Cardiac fibroblast (primary cell): Measurements from ENCODE around the gene FIGN.

Experiments used
- DNase-seq, 2 donors: peaks; one replicate each; pipeline versions ENCODE4 v3.0.0 to v3.0.0-alpha.2; 2010; ENCODE audit warnings: low read depth in 2 of 2
- H3K4me3 ChIP-seq, 2 donors: replicated peaks in 1 of 2; 1 replicate in 1 of 2; 2 replicates in 1 of 2; pipeline ENCODE4 v1.5.1; 2011; ENCODE audit warnings: low read depth in 2 of 2, low read length in 2 of 2, mild to moderate bottlenecking in 2 of 2, moderate library complexity in 1 of 2
- TF ChIP-seq, protein P1 (sequence below): IDR thresholded peaks from one replicate; pipeline ENCODE4 v1.5.1; 2011; ENCODE audit warnings: low read depth, mild to moderate bottlenecking, low read length, inconsistent platforms

FIGN gene

DNA sequence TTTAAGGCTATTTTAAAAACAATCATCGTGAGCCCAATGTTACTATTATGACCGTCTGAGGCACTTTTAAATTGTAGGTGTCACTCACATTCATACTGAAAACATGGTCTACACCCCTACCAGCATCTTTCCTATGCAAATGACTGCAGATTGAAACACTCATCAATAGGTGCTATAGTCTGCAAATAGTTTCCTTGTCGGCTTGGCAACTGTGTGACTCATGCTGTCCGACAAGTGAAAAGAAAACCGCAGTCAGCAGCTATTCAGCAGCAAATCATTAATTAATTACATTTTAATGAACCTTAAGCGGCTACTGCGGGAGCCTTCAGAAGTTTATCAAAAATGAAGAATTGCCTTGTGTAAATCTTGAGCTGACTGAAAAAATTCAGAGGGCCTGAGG is 134.4 kb downstream of the FIGN start:
- TF ChIP-seq, protein P1, sequence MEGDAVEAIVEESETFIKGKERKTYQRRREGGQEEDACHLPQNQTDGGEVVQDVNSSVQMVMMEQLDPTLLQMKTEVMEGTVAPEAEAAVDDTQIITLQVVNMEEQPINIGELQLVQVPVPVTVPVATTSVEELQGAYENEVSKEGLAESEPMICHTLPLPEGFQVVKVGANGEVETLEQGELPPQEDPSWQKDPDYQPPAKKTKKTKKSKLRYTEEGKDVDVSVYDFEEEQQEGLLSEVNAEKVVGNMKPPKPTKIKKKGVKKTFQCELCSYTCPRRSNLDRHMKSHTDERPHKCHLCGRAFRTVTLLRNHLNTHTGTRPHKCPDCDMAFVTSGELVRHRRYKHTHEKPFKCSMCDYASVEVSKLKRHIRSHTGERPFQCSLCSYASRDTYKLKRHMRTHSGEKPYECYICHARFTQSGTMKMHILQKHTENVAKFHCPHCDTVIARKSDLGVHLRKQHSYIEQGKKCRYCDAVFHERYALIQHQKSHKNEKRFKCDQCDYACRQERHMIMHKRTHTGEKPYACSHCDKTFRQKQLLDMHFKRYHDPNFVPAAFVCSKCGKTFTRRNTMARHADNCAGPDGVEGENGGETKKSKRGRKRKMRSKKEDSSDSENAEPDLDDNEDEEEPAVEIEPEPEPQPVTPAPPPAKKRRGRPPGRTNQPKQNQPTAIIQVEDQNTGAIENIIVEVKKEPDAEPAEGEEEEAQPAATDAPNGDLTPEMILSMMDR: no peak
- DNase-seq: no peak
- H3K4me3 ChIP-seq: no peak overlapping the region

DNA sequence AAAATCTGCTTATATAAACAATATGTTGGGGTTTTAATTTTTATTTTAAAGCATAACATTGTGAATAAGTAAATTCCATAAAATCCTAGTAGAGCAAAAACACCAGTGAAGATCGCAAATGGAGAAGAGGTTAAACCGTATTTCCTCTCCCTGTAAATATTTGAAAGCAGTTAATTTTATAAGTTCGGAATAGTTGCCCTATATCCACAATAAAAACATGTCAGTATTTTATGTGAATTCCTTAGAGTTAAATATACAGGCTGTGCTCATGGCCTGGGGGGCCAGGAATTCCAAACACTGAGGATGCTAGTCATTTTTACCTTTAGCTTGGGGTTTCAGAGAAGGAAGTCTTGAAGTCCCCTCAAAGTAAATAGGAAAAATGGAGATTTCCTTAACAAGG is 135.0 kb downstream of the FIGN start:
- H3K4me3 ChIP-seq: no peak overlapping the region
- DNase-seq: no peak
- TF ChIP-seq, protein P1: no peak

DNA sequence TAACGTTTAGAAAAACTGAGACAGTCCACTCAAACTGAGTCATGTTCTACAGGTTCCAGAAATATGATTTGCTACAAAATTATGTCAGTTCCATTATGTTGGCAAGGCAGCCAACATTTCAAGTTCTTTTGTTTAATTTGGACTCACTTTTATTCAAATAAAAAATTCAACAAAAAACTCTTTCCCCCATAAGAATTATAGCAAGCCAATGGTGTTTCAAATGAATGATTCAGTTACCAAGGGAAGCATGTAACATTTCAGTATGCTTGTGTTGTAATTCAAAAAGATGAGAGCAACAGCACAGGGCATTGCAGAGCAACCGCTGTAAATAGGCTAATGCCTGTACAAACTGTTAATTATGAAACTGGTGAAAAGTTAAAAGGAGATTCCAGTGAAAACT is 140.8 kb downstream of the FIGN start:
- TF ChIP-seq, protein P1: no peak
- DNase-seq: peak in 1 of 2 donors; percentile 65
- no peak overlapping the region for H3K4me3 ChIP-seq

DNA sequence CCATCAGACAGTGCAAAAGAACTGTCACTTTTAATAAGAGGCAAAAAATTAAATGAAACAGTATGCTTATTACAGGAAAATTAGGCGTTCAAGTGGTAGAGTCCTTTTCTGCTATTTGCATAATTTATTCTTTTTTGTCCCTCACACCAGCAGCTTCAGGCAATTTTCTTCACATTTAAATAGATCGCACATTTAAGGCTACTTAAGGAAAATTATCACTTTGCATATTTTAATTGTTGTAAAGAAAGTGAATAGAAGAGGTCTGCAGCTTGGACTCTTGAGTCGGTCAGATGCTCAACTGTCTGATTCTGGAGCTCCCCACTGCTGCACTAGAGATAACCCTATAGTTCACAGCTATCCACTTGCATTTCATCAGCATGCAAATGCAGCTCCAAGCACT is 141.3 kb downstream of the FIGN start:
- TF ChIP-seq, protein P1: no peak

DNA sequence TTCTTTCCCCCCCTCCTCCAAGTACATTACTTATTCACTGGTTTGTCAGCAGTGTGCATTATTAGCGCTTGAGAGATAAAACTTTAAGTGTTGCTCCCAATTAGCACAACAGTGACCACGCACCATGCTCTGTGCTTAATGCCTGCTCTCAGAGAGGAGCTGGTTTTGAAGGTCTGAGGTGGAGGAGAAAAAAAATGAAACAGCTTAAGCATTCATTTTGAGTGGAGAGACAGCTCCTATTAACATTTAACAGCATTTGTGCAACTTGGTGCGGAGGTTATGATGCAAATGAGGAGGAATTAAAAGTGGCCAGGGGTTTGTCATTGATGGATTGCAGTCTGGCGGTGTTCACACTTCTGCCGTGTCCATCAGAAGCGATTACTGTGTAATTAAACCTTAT is 141.8 kb downstream of the FIGN start:
- no peak overlapping the region for H3K4me3 ChIP-seq
- no peak for DNase-seq

More for the DNA sequence above, 141.3 kb downstream of the FIGN start:
- no peak overlapping the region for H3K4me3 ChIP-seq
- DNase-seq: no peak

DNA sequence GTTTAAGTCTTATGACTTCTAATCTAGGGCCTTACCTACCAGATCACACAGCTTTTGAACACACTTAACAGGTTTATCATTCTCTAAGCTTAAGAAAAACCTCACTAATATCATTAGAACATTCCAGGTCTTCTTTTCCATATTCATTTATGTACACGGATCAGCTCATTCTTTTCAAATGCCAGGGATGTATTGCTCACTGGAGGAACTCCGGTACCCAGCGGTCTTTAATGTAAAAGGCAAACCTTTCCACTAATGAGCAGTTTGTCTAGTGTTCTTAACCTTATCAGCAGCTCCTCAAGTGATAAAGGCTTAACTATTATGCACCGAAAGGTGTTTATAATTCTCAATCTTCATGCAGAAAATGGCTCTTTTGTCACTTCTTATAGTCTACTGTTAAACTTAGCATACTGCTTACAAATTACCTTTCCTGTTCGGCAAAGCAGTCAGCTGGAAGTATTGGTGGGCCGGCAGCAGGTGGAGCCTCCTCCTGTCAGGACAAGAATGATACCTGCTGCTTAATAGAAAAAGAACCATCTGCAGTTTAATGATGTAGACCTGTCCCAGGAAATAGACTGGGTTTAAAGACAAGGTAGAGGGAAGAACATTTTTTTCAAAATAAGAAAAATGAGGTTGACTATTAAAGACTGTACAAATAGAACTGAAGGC is 142.7 kb downstream of the FIGN start:
- TF ChIP-seq, protein P1: no peak
- no peak overlapping the region for H3K4me3 ChIP-seq
- DNase-seq: no peak

More for the DNA sequence above, 141.8 kb downstream of the FIGN start:
- TF ChIP-seq, protein P1: no peak

DNA sequence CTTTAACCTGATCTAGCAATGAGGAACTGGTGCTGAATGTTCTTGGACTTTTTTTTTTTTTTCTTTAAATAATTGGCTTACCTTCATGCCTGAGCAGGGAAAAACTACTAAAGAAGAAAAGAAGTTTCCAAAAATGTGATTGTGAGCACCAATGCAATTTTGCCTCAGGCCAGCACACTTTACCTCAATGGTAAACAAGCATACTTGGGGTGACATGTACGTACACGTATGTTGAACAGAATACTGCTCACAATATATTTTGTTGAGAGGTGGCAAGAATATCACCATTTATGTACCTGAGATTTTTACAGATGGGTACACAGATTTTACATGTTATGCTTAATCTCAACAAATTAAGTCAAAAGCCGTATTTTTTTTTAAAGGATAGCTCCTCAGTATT is 144.3 kb downstream of the FIGN start:
- no peak overlapping the region for H3K4me3 ChIP-seq
- DNase-seq: no peak
- TF ChIP-seq, protein P1: no peak
